Measurements from ENCODE around the gene GJA5. TPM values are rescaled to one million over a fixed set of nuclear protein-coding genes. Genes with fewer than 3 reads are reported as not detected.
A peak's percentile ranks its signal among the peaks of the same experiment; 100 is the strongest.

GJA5 gene
- total and polyA plus RNA-seq, 8 donors, result 0.57 to 4.6 (median 2.0) TPM

DNA sequence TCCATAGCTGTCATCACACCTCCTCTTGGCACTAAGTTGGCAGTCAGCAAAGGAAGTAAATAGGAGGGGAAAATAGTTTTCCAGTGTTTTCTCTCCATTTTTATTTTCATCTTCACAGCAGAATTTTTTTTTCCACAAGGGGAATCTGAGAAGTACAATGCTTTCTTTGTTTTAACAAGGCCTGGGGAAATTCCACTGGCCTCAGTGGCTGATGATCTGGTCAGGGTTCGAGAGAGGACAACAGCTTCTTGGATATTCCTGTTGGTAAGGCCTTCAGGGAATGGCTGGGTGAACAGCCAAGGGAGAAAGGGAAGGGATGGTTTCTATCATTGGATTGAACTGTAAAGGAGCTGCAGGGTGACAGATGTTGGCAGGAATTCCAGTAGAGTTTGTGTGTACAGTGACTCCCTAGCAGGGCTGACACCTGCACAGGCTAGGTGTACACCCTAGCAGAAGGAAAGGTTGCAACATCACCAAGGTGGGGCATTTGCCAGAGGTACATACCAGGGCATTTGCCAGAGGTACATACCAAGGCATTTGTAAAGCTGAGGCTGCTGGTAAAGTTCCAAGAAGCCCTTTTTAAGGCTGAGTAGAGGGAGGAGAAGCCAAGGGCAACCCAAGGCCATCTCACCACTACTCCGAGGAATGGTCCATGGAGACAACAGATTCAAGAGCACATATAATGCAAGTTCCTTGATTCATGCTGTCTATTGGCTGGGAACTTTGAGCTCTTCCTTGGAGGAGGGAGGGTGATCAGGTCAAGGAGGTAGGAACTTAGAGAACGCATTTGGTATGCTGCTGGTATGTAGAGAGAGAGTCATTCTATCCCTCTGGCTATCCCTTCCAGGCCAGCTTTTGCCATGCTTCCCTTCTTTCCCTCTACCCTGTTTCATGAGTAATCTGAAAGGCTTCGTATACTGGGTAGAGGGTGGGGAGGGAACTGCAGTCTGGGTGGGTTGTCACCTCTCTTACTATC lies 3.1 kb downstream of the GJA5 start:
- H3K27ac ChIP-seq, result no peak overlapping the region
- TF ChIP-seq, protein P1, sequence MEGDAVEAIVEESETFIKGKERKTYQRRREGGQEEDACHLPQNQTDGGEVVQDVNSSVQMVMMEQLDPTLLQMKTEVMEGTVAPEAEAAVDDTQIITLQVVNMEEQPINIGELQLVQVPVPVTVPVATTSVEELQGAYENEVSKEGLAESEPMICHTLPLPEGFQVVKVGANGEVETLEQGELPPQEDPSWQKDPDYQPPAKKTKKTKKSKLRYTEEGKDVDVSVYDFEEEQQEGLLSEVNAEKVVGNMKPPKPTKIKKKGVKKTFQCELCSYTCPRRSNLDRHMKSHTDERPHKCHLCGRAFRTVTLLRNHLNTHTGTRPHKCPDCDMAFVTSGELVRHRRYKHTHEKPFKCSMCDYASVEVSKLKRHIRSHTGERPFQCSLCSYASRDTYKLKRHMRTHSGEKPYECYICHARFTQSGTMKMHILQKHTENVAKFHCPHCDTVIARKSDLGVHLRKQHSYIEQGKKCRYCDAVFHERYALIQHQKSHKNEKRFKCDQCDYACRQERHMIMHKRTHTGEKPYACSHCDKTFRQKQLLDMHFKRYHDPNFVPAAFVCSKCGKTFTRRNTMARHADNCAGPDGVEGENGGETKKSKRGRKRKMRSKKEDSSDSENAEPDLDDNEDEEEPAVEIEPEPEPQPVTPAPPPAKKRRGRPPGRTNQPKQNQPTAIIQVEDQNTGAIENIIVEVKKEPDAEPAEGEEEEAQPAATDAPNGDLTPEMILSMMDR (IDR thresholded peaks at IDR 0.05), result no peak
- no peaks in the 10 kb centered on the region for H3K9me3 ChIP-seq
- FAIRE-seq (no peak), ATAC-seq (peak in 3 of 4 donors; percentile 52 to 86 (median 53)), DNase-seq (peak in 2 of 6 donors; percentile 11 to 30)
- no peak overlapping the region for H3K4me3 ChIP-seq
- WGBS, 2 donors, result 66 to 73% methylated on average over 4 of the region's 4 CpGs
- H3K4me1 ChIP-seq, result no peaks in the 10 kb centered on the region
- intact Hi-C loops (cut with DNase I), result no loop called here
- H3K27me3 ChIP-seq, result no peaks in the 10 kb centered on the region
- H3K36me3 ChIP-seq, result no peaks in the 10 kb centered on the region

DNA sequence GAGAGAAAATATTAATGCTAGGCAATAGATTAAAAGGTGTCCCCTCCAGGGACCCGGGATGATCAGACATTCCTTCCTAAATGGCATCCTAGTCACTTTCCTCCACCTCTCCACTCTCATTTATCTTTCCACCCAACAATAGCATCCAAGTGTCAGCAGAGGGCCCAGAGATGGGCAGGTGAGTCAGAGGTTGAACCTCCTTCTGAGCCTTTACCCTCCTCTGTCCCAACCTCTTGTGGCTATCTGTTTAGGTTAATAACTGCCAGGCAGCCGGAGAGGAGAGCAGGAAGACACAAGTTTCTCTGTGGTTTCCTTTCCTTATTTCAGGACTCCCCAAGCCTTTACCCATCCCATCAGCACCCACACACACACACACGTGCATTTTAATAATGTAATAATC lies 4.1 kb downstream of the GJA5 start:
- Histone ChIP-seq H3K27me3 (no peaks in the 10 kb centered on the region), H3K4me3 (no peak overlapping the region), H3K4me1 (no peaks in the 10 kb centered on the region), H3K36me3 (no peaks in the 10 kb centered on the region), H3K27ac (no peak overlapping the region), H3K9me3 (no peaks in the 10 kb centered on the region)
- ATAC-seq (no peak), FAIRE-seq (no peak), DNase-seq (no peak)
- TF ChIP-seq, protein P1 (IDR thresholded peaks at IDR 0.05), result no peak
- WGBS, 2 donors, result 70 to 76% methylated on average over 3 of the region's 3 CpGs
- intact Hi-C loops (cut with DNase I), result no loop called here

DNA sequence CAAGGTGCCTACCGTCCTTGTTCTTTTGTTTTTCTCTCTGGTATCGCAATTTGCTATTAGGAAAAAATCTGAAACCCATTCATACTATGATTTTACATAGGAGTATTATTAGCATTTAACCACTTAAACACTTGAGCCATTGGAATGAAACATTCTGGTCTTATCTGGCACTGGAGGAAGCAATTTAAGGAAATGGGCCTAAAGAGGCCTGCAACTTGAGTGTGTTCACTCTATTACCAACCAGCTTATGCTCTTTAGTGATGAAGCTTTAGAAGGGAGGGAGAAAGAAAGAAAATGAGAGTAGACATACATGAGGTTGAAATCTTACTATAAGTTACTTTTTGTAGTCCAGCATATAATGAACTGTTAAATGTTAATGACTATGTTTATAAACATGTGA lies 5.7 kb downstream of the GJA5 start:
- WGBS, 2 donors, result 88 to 93% methylated on average over 2 of the region's 2 CpGs
- Histone ChIP-seq H3K27me3 (no peaks in the 10 kb centered on the region), H3K9me3 (no peaks in the 10 kb centered on the region), H3K36me3 (no peaks in the 10 kb centered on the region), H3K4me3 (no peak overlapping the region), H3K27ac (no peak overlapping the region), H3K4me1 (no peaks in the 10 kb centered on the region)
- no peak for DNase-seq
- FAIRE-seq, result no peak
- intact Hi-C loops (cut with DNase I), result no loop called here
- no peak for ATAC-seq
- TF ChIP-seq, protein P1 (IDR thresholded peaks at IDR 0.05), result no peak

DNA sequence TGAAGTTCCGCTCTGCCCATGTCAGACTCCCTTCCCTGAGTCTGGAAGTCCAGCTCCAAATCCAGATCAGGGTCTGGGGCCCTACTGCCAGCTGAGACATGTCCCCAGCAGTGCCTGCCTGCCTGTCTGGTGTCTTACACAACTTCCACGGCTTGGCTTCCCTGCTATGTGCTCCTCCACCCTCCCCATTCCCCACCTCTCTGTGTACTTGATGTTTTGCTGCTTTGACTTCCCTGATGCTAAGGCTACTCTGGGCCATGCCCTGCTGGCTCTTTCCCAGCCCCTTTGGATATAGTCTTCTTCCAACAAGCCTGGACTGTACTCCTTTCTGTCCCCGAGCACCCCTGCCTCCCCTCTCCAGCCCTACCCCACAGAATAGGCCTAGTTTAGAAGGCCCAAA lies 7.3 kb downstream of the GJA5 start:
- FAIRE-seq (no peak), DNase-seq (no peak), ATAC-seq (no peak)
- H3K9me3 ChIP-seq, result no peaks in the 10 kb centered on the region
- 82 to 88% methylated on average over 3 of the region's 3 CpGs for WGBS, 2 donors
- no peaks in the 10 kb centered on the region for H3K27me3 ChIP-seq
- TF ChIP-seq, protein P1 (IDR thresholded peaks at IDR 0.05), result no peak
- H3K27ac ChIP-seq, result no peak overlapping the region
- H3K36me3 ChIP-seq, result no peaks in the 10 kb centered on the region
- no peak overlapping the region for H3K4me3 ChIP-seq
- H3K4me1 ChIP-seq, result no peaks in the 10 kb centered on the region
- intact Hi-C loops (cut with DNase I), result no loop called here

DNA sequence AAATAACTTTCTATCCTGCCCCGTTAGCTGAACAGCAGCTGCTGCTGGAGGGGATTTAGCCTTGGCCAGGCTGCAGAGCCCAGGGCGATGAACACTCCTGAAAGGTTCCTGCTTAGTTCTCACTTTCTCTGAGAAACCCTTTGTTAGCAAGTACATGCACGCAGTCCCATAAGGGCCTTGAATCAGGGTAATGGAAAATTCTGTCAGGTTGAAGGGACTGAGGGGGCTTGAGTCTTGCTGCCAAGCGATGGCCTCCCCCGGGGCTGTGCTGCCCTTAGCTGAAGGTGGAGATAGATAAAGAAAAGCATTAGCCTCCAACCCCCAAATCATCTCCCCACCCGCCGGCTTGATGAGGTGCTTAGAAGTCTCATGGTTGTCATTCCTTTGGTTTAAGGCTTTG lies 7.9 kb downstream of the GJA5 start:
- Histone ChIP-seq H3K4me3 (no peak overlapping the region), H3K36me3 (no peaks in the 10 kb centered on the region), H3K27ac (no peak overlapping the region), H3K27me3 (no peaks in the 10 kb centered on the region), H3K4me1 (no peaks in the 10 kb centered on the region), H3K9me3 (no peaks in the 10 kb centered on the region)
- no peak for DNase-seq
- TF ChIP-seq, protein P1 (IDR thresholded peaks at IDR 0.05), result no peak
- 84 to 87% methylated on average over 7 of the region's 7 CpGs for WGBS, 2 donors
- intact Hi-C loops (cut with DNase I), result no loop called here
- FAIRE-seq, result no peak
- ATAC-seq, result no peak
